K562 (cell line): ENCODE results near the gene ABITRAM. TPM values are rescaled to one million over a fixed set of nuclear protein-coding genes. Genes with fewer than 3 reads are reported as not detected.

Experiments used
- CTCF ChIP-seq, 3 experiments: IDR thresholded peaks in 2 of 3; conservative IDR thresholded peaks in 1 of 3; 2 replicates each; pipeline ENCODE4 v1.5.1; 2011 to 2012; ENCODE audit warnings: low read length in 3 of 3, mild to moderate bottlenecking in 3 of 3, control low read depth in 2 of 3, improper control_type of control experiment in 1 of 3, inconsistent platforms in 1 of 3, low read depth in 1 of 3, mixed read lengths in 1 of 3, moderate library complexity in 1 of 3; ENCODE audit not compliant: insufficient read depth in 2 of 3
- DEAF1 ChIP-seq: fragments of 450-650 bp; formaldehyde crosslinking; IDR thresholded peaks from 2 replicates; pipeline ENCODE4 v1.4.0; 2020; ENCODE audit warnings: mild to moderate bottlenecking, moderate library complexity
- E2F8 ChIP-seq: fragments of 450-650 bp; IDR thresholded peaks from 2 replicates; pipeline ENCODE4 v1.7.1; 2018; ENCODE audit warnings: mild to moderate bottlenecking, low read depth; ENCODE audit not compliant: partially characterized antibody
- FOXK2 ChIP-seq, 2 experiments: fragments of 450-650 bp; IDR thresholded peaks in 1 of 2; conservative IDR thresholded peaks in 1 of 2; 2 replicates each; pipeline ENCODE4 v1.6.1; 2016; ENCODE audit warnings: low read depth in 2 of 2, mild to moderate bottlenecking in 1 of 2
- HCFC1 ChIP-seq: IDR thresholded peaks from 2 replicates; pipeline ENCODE4 v1.6.1; 2012; ENCODE audit warnings: low read depth, low read length, improper control_type of control experiment
- HSF4 ChIP-seq: fragments of 250-450 bp; sonication (Bioruptor Pico); IDR thresholded peaks from 2 replicates; pipeline ENCODE4 v2.1.2; 2022; ENCODE audit warnings: mild to moderate bottlenecking, moderate library complexity, borderline replicate concordance
- RERE ChIP-seq: sonication (generic); formaldehyde crosslinking; IDR thresholded peaks from 2 replicates; pipeline ENCODE4 v1.8.0; 2023; ENCODE audit warnings: missing genetic modification reagents, mild to moderate bottlenecking, borderline replicate concordance
- SMARCA5 ChIP-seq: fragments of 450-650 bp; IDR thresholded peaks from 2 replicates; pipeline ENCODE4 v1.6.1; 2016
- SREBF2 ChIP-seq: sonication (generic); formaldehyde crosslinking; IDR thresholded peaks from 2 replicates; pipeline ENCODE4 v1.4.0; 2020; ENCODE audit warnings: mild to moderate bottlenecking, missing genetic modification reagents
- TRIM25 ChIP-seq: fragments of 450-650 bp; IDR thresholded peaks from 2 replicates; pipeline ENCODE4 v1.7.0; 2016; ENCODE audit warnings: borderline replicate concordance
- TSC22D4 ChIP-seq: fragments of 450-650 bp; IDR thresholded peaks from 2 replicates; pipeline ENCODE4 v1.6.1; 2016; ENCODE audit warnings: missing genetic modification characterization, missing biosample characterization, control low read depth
- ZNF589 ChIP-seq: fragments of 200-800 bp; sonication (Bioruptor generic); IDR thresholded peaks from 2 replicates; pipeline ENCODE4 v1.6.1; 2016; ENCODE audit warnings: low read depth, missing genetic modification characterization, missing compliant biosample characterization
- ZNF76 ChIP-seq: fragments of 250-450 bp; sonication (Bioruptor Pico); IDR thresholded peaks from 2 replicates; pipeline ENCODE4 v1.4.0; 2020; ENCODE audit warnings: mild to moderate bottlenecking, moderate library complexity, borderline replicate concordance
- polyA plus RNA-seq, 8 experiments: library from polyadenylated mRNA; depleted of rRNA in 4 of 8; stranded (reverse) in 5 of 8; unstranded in 3 of 8; fragments of >200 nt; fragmentation: Nextera tagmentation in 2 of 8; fragmentation: Illumina TruSeq in 1 of 8; extraction: Ambion mirVana in 2 of 8; extraction: Trizol in 1 of 8; gene quantifications; 2 replicates each; pipeline versions ENCODE4 v1.2.1 to v1.2.3, GENCODE V29; 2011 to 2014; ENCODE audit warnings: inconsistent platforms in 1 of 8, missing spikeins in 1 of 8
- total RNA-seq, 7 experiments: library from RNA; depleted of rRNA in 6 of 7; stranded (reverse); fragments of >200 nt in 6 of 7; fragmentation: Illumina TruSeq in 2 of 7; extraction: Trizol in 2 of 7; gene quantifications; 2 replicates each; pipeline versions ENCODE4 v1.2.1 to v1.2.3, GENCODE V29; 2011 to 2021; ENCODE audit warnings: low replicate concordance in 1 of 7

ABITRAM gene
- total and polyA plus RNA-seq, 9 of the 15 experiments (the other 6 are each of a cell fraction or from before 2014, with no cell fraction given), result 8.9 to 47.6 (median 28.4) TPM

- TF ChIP-seq TRIM25 (no peak), FOXK2 (conservative IDR thresholded peaks at IDR 0.05 in 1 of 2, IDR thresholded peaks at IDR 0.05 in 1 of 2; ENCODE audit: low read depth in 2 of 2) (peak in 1 of 2 experiments; percentile 26; a peak in 1 of 4 replicates), TSC22D4 (tag) (no peak), RERE (CRISPR knock-in tag) (no peak), HSF4 (CRISPR knock-in tag) (no peak), ZNF589 (CRISPR knock-in tag) (no peak), DEAF1 (CRISPR knock-in tag) (0 out of 2 replicates have a peak, but pooled peaks have one; percentile 46), SMARCA5 (no peak), CTCF (IDR thresholded peaks at IDR 0.05 in 2 of 3, conservative IDR thresholded peaks at IDR 0.05 in 1 of 3; ENCODE audit: insufficient read depth in 2 of 3, low read depth in 1 of 3, low read length in 3 of 3) (peak; percentile 38 to 71 (median 41); a peak in 4 of 6 replicates), SREBF2 (no peak), ZNF76 (CRISPR knock-in tag) (no peak), HCFC1 (no peak), E2F8 (no peak)
These were observed 19.9 kb downstream of the ABITRAM start (continued) for GRCh38 chr9:108953983-108954574.
